Pancreas (tissue), 10 donors: ENCODE measurements around the gene MTOR. TPM values are rescaled to one million over a fixed set of nuclear protein-coding genes. Genes with fewer than 3 reads are reported as not detected.

Source experiments
- ATAC-seq, 4 donors: fragments of 200-7000 bp; cut with Tn5 transposase; one replicate each; pipeline versions ENCODE4 v1.8.0 to v1.9.1; 2020; ENCODE audit warnings: mild to moderate bottlenecking in 4 of 4, moderate library complexity in 4 of 4
- DNase-seq, 6 donors: peaks; one replicate each; pipeline ENCODE4 v3.0.0-alpha.2; 2020
- FAIRE-seq: peaks from 2 replicates; lab custom pipeline; 2012; peaks lifted over from hg19 to GRCh38; lab: Jason Lieb, UNC
- H3K27ac ChIP-seq, 4 donors: fragments of 200-600 bp; sonication (generic); 1 replicate in 3 of 4; 2 replicates in 1 of 4; pipeline versions ENCODE4 v1.5.0 to v1.8.0; 2020
- H3K27me3 ChIP-seq, 4 donors: fragments of 200-600 bp; one replicate each; pipeline ENCODE4 v1.8.0; 2021
- H3K36me3 ChIP-seq, 3 donors: fragments of 200-600 bp; sonication (generic) in 1 of 3; one replicate each; pipeline versions ENCODE4 v1.5.0 to v1.8.0; 2020 to 2021
- H3K4me1 ChIP-seq, 3 donors: fragments of 200-600 bp; one replicate each; pipeline ENCODE4 v1.8.0; 2021
- H3K4me3 ChIP-seq, 4 donors: fragments of 200-600 bp; sonication (generic) in 2 of 4; one replicate each; pipeline versions ENCODE4 v1.5.0 to v1.8.0; 2020 to 2021
- H3K9me3 ChIP-seq, 4 donors: fragments of 200-600 bp; one replicate each; pipeline ENCODE4 v1.8.0; 2021
- WGBS, 2 donors: extraction: QIAGEN DNeasy Blood & Tissue Kit; methylation state at CpG; one replicate each; pipeline ENCODE4 v1.1.7; 2013; 5-methylcytosine and 5-hydroxymethylcytosine counted together
- intact Hi-C, 3 donors: fragments of 100-400 bp; cut with DNase I; formaldehyde crosslinking; loops; one replicate each; pipeline versions ENCODE4 v1.11.1 to v1.14.2; 2022
- polyA plus RNA-seq, 2 donors: library from polyadenylated mRNA; stranded (reverse); fragments of 200-250 nt; gene quantifications; one replicate each; pipeline ENCODE4 v1.2.3, GENCODE V29; 2013
- total RNA-seq, 6 donors: library from RNA; stranded (reverse); fragmentation: NEBNext Ultra II Directional in 4 of 6; extraction: Animal tissue kit (Norgen Biotek cat#: 25700) in 4 of 6; gene quantifications; one replicate each; pipeline versions ENCODE4 v1.2.1 to v1.2.4, GENCODE V29; 2021 to 2023
- TF ChIP-seq, protein P1 (sequence below), 4 donors: fragments of 200-600 bp; sonication (generic) in 3 of 4; IDR thresholded peaks; one replicate each; pipeline versions ENCODE4 v1.5.0 to v1.8.0; 2021; ENCODE audit warnings: antibody characterized with exemption in 4 of 4
- donor health status: healthy with polysubstance abuse.
- donor health status: DM: no; HTN: no; CAD: no; lungs with moderate emphysema.
- donor health status: DM: no; HTN: no; CAD: no.
- donor health status: control.
- donor health status: control.
- donor health status: Bipolar disorder and iron deficiency.
- donor health status: DM: yes; HTN: yes; CAD: no.
- donor health status: DM: no; HTN: no; CAD: no.
- donor health status: DM: no; HTN: no; CAD: no.
- donor health status: DM: yes; HTN: yes; CAD: no.

MTOR gene
- total and polyA plus RNA-seq, 8 donors = 11.9 to 22.6 (median 15.8) TPM

DNA sequence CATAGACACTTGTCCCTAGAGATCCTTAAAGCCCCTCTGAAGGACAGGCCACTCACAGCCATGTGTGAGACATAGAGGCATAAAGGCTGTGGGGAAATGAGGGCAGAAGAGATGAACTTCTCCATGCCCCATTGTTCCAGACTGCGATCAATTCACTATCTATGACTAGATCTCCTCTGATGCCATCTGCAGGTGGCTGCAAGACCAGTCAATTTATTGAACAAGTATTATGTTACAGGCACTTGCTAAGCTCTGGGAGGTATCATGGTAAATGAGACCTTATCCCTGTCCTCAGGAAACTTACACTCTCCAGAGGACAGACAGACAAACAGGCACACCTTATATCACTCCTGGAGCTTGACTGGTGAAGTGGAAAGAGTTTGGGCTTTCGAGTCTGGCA lies 33.6 kb upstream of the MTOR start:
- FAIRE-seq = no peak
- 95 to 98% methylated on average over 2 of the region's 2 CpGs for WGBS, 2 donors
- intact Hi-C loops = no loop called here

DNA sequence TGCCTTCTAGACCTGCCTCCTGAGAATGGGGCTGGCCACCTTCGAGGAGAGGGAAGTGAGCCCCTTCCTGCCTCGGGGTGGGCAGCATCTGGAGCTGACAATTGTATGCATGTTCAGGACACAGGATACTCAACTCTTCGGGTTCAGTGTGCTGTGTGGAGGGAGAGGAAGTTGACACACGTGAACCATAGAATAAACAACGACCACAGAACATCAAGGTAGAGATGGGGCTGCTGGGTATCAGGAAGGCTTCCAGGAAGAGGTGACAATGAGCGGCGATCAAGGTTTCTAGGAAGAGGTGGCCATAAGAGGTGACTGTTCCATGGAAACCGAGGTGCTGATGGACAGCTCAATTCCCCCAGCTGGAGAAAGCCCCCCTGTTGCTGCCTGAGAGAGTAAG lies 32.6 kb upstream of the MTOR start:
- Histone ChIP-seq H3K27ac (no peak overlapping the region), H3K4me3 (no peak overlapping the region), H3K27me3 (no peaks in the 10 kb centered on the region), H3K4me1 (no peaks in the 10 kb centered on the region), H3K9me3 (no peaks in the 10 kb centered on the region), H3K36me3 (no peaks in the 10 kb centered on the region)
- intact Hi-C loops = no loop called here
- 74 to 76% methylated on average over 8 of the region's 8 CpGs for WGBS, 2 donors
- TF ChIP-seq, protein P1, sequence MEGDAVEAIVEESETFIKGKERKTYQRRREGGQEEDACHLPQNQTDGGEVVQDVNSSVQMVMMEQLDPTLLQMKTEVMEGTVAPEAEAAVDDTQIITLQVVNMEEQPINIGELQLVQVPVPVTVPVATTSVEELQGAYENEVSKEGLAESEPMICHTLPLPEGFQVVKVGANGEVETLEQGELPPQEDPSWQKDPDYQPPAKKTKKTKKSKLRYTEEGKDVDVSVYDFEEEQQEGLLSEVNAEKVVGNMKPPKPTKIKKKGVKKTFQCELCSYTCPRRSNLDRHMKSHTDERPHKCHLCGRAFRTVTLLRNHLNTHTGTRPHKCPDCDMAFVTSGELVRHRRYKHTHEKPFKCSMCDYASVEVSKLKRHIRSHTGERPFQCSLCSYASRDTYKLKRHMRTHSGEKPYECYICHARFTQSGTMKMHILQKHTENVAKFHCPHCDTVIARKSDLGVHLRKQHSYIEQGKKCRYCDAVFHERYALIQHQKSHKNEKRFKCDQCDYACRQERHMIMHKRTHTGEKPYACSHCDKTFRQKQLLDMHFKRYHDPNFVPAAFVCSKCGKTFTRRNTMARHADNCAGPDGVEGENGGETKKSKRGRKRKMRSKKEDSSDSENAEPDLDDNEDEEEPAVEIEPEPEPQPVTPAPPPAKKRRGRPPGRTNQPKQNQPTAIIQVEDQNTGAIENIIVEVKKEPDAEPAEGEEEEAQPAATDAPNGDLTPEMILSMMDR (IDR thresholded peaks at IDR 0.05) = no peak
- FAIRE-seq (no peak), ATAC-seq (no peak), DNase-seq (no peak)

More for the DNA sequence above, 33.6 kb upstream of the MTOR start:
- H3K27me3 ChIP-seq = no peaks in the 10 kb centered on the region
- DNase-seq (no peak), ATAC-seq (no peak)
- H3K4me3 ChIP-seq = no peak overlapping the region
- H3K27ac ChIP-seq = no peak overlapping the region
- TF ChIP-seq, protein P1 (IDR thresholded peaks at IDR 0.05) = no peak
- no peaks in the 10 kb centered on the region for H3K4me1 ChIP-seq
- H3K36me3 ChIP-seq = no peaks in the 10 kb centered on the region
- H3K9me3 ChIP-seq = no peaks in the 10 kb centered on the region

DNA sequence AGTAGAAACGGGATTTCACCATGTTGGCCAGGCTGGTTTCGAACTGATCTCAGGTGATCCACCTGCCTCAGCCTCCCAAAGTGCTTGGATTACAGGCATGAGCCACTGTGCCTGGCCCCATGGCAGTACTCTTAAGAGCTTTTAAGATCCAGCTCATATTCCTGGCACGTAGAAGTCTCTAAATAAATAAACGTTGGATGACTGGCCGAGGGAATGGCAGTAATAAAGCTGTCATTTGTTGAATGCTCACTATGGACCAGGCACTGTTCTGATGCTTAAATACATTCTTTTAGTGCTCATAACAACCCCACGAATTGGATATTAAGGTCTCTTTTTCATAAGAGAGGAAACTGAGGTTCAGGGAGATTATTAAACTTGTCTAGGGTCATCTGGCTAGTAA lies 31.5 kb upstream of the MTOR start:
- no peaks in the 10 kb centered on the region for H3K4me1 ChIP-seq
- intact Hi-C loops = no loop called here
- H3K27ac ChIP-seq = no peak overlapping the region
- TF ChIP-seq, protein P1 (IDR thresholded peaks at IDR 0.05) = no peak
- WGBS, 2 donors = 81 to 88% methylated on average over 6 of the region's 6 CpGs
- FAIRE-seq = no peak
- ATAC-seq = no peak
- H3K4me3 ChIP-seq = no peak overlapping the region
- H3K27me3 ChIP-seq = no peaks in the 10 kb centered on the region
- no peak for DNase-seq
- no peaks in the 10 kb centered on the region for H3K36me3 ChIP-seq
- H3K9me3 ChIP-seq = no peaks in the 10 kb centered on the region

DNA sequence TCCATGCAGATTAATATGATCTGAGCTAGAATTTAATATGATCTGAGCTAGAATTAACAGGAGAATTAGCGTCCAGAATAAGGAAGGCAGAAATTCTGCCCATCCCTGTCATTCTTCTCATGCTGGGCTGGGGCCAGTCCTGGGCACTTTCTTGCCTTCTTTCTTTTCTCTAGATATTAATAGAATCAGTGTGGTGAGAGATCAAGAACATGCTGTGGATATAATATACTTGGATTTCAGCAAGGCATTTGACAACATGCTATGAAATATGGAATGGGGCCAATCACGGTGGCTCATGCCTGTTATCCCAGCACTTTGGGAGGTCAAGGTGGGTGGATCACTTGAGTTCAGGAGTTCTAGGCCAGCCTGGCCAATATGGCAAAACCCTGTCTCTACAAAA lies 28.7 kb upstream of the MTOR start:
- Histone ChIP-seq H3K4me1 (no peaks in the 10 kb centered on the region), H3K27me3 (no peaks in the 10 kb centered on the region), H3K27ac (no peak overlapping the region), H3K36me3 (peaks cover 0 to 5% (median 0%) of the 10 kb centered on the region in 3 donors), H3K9me3 (no peaks in the 10 kb centered on the region), H3K4me3 (no peak overlapping the region)
- no peak for DNase-seq
- no peak for ATAC-seq
- 81 to 98% methylated on average over 2 of the region's 2 CpGs for WGBS, 2 donors
- intact Hi-C loops = no loop called here
- TF ChIP-seq, protein P1 (IDR thresholded peaks at IDR 0.05) = no peak
- FAIRE-seq = no peak

DNA sequence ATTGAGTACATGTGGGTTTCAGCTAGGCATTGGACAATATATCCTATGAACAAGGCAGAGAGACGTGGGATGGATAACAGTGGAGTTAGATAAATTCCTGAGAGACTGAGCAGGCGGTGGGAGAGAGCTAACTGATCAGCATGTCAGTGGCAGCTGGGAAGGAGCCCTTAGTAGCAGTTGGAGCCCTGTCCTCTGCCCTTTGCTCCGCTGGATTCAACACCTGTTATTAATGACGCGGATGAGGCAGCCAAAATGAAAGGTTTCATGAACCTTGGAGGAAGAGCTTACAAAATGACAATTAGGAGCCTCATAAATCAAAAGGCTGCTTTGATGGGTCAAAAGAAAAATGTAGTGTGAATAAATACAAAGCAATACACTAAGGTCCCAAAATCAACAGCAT lies 26.7 kb upstream of the MTOR start:
- FAIRE-seq = no peak
- H3K4me1 ChIP-seq = no peaks in the 10 kb centered on the region
- no peak for DNase-seq
- WGBS, 2 donors = 84% methylated on average over 5 of the region's 5 CpGs
- intact Hi-C loops = no loop called here
- H3K27me3 ChIP-seq = no peaks in the 10 kb centered on the region
- TF ChIP-seq, protein P1 (IDR thresholded peaks at IDR 0.05) = no peak
- H3K36me3 ChIP-seq = peaks cover 0 to 6% (median 5%) of the 10 kb centered on the region in 3 donors
- H3K27ac ChIP-seq = no peak overlapping the region
- no peak for ATAC-seq
- H3K9me3 ChIP-seq = no peaks in the 10 kb centered on the region
- no peak overlapping the region for H3K4me3 ChIP-seq
